MM.1S (cell line): ENCODE results near the gene SFXN1.

Experiments used
- DNase-seq: peaks from one replicate; pipeline ENCODE4 v3.0.0-alpha.2; 2015
- H2AFZ ChIP-seq: fragments of 300-600 bp; sonication (generic); 2 replicates; pipeline ENCODE4 v1.6.0; 2016; ENCODE audit warnings: antibody characterized with exemption, low read length
- H3F3A ChIP-seq: fragments of 300-600 bp; sonication (generic); 2 replicates; pipeline ENCODE4 v1.6.1; 2016; ENCODE audit warnings: mild to moderate bottlenecking, antibody characterized with exemption, low read length, moderate library complexity, mixed read lengths; ENCODE audit not compliant: insufficient read depth
- H3K27ac ChIP-seq: fragments of 300-600 bp; sonication (generic); 2 replicates; pipeline ENCODE4 v1.5.1; 2016; ENCODE audit warnings: mild to moderate bottlenecking, low read length
- H3K27me3 ChIP-seq: fragments of 300-600 bp; sonication (generic); replicated peaks from 2 replicates; pipeline ENCODE4 v1.6.0; 2016; ENCODE audit warnings: low read length; ENCODE audit not compliant: insufficient read depth
- H3K36me3 ChIP-seq: fragments of 300-600 bp; sonication (generic); replicated peaks from 2 replicates; pipeline ENCODE4 v1.6.1; 2016; ENCODE audit warnings: mild to moderate bottlenecking, low read length, mixed read lengths; ENCODE audit not compliant: insufficient read depth
- H3K4me1 ChIP-seq: fragments of 300-600 bp; sonication (generic); 2 replicates; pipeline ENCODE4 v1.6.1; 2016; ENCODE audit warnings: low read length, mixed read lengths
- H3K4me2 ChIP-seq: fragments of 300-600 bp; sonication (generic); 2 replicates; pipeline ENCODE4 v1.6.0; 2016; ENCODE audit warnings: low read depth, low read length
- H3K4me3 ChIP-seq: fragments of 300-600 bp; sonication (generic); 2 replicates; pipeline ENCODE4 v1.5.1; 2016; ENCODE audit warnings: low read length, mixed read lengths
- H3K79me2 ChIP-seq: fragments of 300-600 bp; sonication (generic); 2 replicates; pipeline ENCODE4 v1.6.1; 2016; ENCODE audit warnings: mixed run types, low read length, mixed read lengths
- H3K9ac ChIP-seq: fragments of 300-600 bp; sonication (generic); 2 replicates; pipeline ENCODE4 v1.6.1; 2016; ENCODE audit warnings: low read length, mixed read lengths
- H3K9me2 ChIP-seq: fragments of 300-600 bp; sonication (generic); replicated peaks from 2 replicates; pipeline ENCODE4 v1.6.1; 2016; ENCODE audit warnings: mild to moderate bottlenecking, low read length, mixed read lengths; ENCODE audit not compliant: insufficient read depth
- H3K9me3 ChIP-seq: fragments of 300-600 bp; sonication (generic); replicated peaks from 2 replicates; pipeline ENCODE4 v1.6.1; 2016; ENCODE audit warnings: mild to moderate bottlenecking, low read length, mixed read lengths; ENCODE audit not compliant: insufficient read depth
- H4K20me1 ChIP-seq: fragments of 300-600 bp; sonication (generic); 2 replicates; pipeline ENCODE4 v1.6.1; 2016; ENCODE audit warnings: mild to moderate bottlenecking, low read length, moderate library complexity, mixed read lengths; ENCODE audit not compliant: insufficient read depth
- EZH2 ChIP-seq: fragments of 300-600 bp; sonication (generic); optimal IDR thresholded peaks from 2 replicates; pipeline ENCODE3; 2017; ENCODE audit warnings: low read depth, mild to moderate bottlenecking, antibody characterized with exemption, low read length, mixed read lengths
- EZH2phosphoT487 ChIP-seq: fragments of 300-600 bp; sonication (generic); IDR thresholded peaks from 2 replicates; pipeline ENCODE4 v1.6.1; 2018; ENCODE audit warnings: antibody characterized with exemption, low read length
- TF ChIP-seq, protein P1 (sequence below): fragments of 300-600 bp; sonication (generic); IDR thresholded peaks from 2 replicates; pipeline ENCODE4 v1.5.1; 2016; ENCODE audit warnings: antibody characterized with exemption, low read length, mixed read lengths

The SFXN1 gene

GRCh38 chr5:175487514-175488222, 9.3 kb downstream of the SFXN1 start:
- Histone ChIP-seq H3F3A (no peaks in the 10 kb centered on the region), H3K27ac (no peak overlapping the region), H3K27me3 (no peaks in the 10 kb centered on the region), H3K9ac (no peak overlapping the region), H2AFZ (no peak overlapping the region), H3K36me3 (peaks cover 10% of the 10 kb centered on the region), H3K4me3 (no peak overlapping the region), H3K9me3 (no peaks in the 10 kb centered on the region), H4K20me1 (peaks cover 49% of the 10 kb centered on the region), H3K79me2 (peaks cover 100% of the 10 kb centered on the region), H3K4me2 (no peak overlapping the region), H3K4me1 (no peaks in the 10 kb centered on the region), H3K9me2 (no peaks in the 10 kb centered on the region)
- no peak for DNase-seq
- TF ChIP-seq EZH2 (no peak), EZH2phosphoT487 (no peak)
- TF ChIP-seq, protein P1, sequence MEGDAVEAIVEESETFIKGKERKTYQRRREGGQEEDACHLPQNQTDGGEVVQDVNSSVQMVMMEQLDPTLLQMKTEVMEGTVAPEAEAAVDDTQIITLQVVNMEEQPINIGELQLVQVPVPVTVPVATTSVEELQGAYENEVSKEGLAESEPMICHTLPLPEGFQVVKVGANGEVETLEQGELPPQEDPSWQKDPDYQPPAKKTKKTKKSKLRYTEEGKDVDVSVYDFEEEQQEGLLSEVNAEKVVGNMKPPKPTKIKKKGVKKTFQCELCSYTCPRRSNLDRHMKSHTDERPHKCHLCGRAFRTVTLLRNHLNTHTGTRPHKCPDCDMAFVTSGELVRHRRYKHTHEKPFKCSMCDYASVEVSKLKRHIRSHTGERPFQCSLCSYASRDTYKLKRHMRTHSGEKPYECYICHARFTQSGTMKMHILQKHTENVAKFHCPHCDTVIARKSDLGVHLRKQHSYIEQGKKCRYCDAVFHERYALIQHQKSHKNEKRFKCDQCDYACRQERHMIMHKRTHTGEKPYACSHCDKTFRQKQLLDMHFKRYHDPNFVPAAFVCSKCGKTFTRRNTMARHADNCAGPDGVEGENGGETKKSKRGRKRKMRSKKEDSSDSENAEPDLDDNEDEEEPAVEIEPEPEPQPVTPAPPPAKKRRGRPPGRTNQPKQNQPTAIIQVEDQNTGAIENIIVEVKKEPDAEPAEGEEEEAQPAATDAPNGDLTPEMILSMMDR: no peak

- H3K36me3 ChIP-seq: peaks cover 10% of the 10 kb centered on the region
- no peak overlapping the region for H3K4me3 ChIP-seq
- no peaks in the 10 kb centered on the region for H3K9me2 ChIP-seq
- H3K27ac ChIP-seq: no peak overlapping the region
- H2AFZ ChIP-seq: no peak overlapping the region
- no peaks in the 10 kb centered on the region for H3K27me3 ChIP-seq
- H3K4me1 ChIP-seq: no peaks in the 10 kb centered on the region
- H3K9ac ChIP-seq: no peak overlapping the region
- peaks cover 43% of the 10 kb centered on the region for H4K20me1 ChIP-seq
- peaks cover 98% of the 10 kb centered on the region for H3K79me2 ChIP-seq
- H3K4me2 ChIP-seq: no peak overlapping the region
- H3K9me3 ChIP-seq: no peaks in the 10 kb centered on the region
- DNase-seq: no peak
- TF ChIP-seq EZH2: no peak
- TF ChIP-seq, protein P1: no peak
- no peak for TF ChIP-seq EZH2phosphoT487
- H3F3A ChIP-seq: no peaks in the 10 kb centered on the region
These were observed 11.5 kb downstream of the SFXN1 start for GRCh38 chr5:175489693-175490443.

- no peaks in the 10 kb centered on the region for H3K9me2 ChIP-seq
- H3K4me1 ChIP-seq: no peaks in the 10 kb centered on the region
- no peak overlapping the region for H3K27ac ChIP-seq
- H3K9ac ChIP-seq: no peak overlapping the region
- H3K27me3 ChIP-seq: no peaks in the 10 kb centered on the region
- TF ChIP-seq EZH2 (no peak), EZH2phosphoT487 (no peak)
- TF ChIP-seq, protein P1: no peak
- H4K20me1 ChIP-seq: peaks cover 34% of the 10 kb centered on the region
- H2AFZ ChIP-seq: no peak overlapping the region
- H3K4me3 ChIP-seq: no peak overlapping the region
- H3K4me2 ChIP-seq: no peak overlapping the region
- H3K79me2 ChIP-seq: peaks cover 95% of the 10 kb centered on the region
- peaks cover 10% of the 10 kb centered on the region for H3K36me3 ChIP-seq
- no peak for DNase-seq
- no peaks in the 10 kb centered on the region for H3F3A ChIP-seq
- H3K9me3 ChIP-seq: no peaks in the 10 kb centered on the region
These were observed 12.9 kb downstream of the SFXN1 start for GRCh38 chr5:175491223-175491622.
